HG03159 (cell line): ENCODE data around the gene PSME2.
"Not testable (repeated sequence)": the region's sequence is repeated elsewhere in the genome, so short reads cannot be mapped to it uniquely, and the experiment has no call there.

Experiments
- ATAC-seq: cut with Tn5 transposase; IDR thresholded peaks from one replicate; pipeline ENCODE4 v1.9.1; 2021; ENCODE audit warnings: mild to moderate bottlenecking, moderate library complexity; ENCODE audit not compliant: unreplicated experiment

PSME2 gene

DNA sequence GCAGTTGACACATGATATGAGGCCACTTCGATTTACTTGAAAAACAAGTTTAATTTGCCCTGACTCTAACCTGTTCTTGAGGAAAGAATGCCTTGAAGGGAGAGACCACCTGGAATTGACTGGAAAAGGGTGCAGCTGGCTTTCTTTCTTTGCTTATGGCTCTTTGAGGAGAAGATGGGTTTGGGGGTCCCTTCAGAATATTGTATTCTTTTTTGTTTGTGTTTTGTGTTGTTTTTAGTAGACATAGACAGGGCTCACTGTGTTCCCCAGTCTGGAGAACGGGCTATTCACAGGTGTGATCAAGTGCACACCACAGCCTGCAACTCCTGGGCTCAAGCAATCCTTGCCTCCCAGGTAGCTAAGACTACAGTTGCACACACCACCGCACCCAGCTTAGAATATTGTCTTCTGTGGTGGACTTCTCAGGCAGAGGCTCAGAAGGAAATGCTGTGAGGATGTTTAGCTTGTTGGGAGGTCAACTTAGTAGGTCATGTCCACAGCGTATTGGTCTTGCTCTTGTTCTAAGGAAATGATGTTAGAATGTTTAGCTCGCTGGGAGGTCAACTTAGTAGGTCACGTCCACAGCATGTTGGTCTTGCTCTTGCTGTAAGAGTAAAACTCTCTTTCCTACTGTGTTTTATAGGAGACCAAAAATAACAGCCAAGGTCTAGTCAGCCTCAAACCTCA is 30.1 kb downstream of the PSME2 start:
- ATAC-seq: no peak

DNA sequence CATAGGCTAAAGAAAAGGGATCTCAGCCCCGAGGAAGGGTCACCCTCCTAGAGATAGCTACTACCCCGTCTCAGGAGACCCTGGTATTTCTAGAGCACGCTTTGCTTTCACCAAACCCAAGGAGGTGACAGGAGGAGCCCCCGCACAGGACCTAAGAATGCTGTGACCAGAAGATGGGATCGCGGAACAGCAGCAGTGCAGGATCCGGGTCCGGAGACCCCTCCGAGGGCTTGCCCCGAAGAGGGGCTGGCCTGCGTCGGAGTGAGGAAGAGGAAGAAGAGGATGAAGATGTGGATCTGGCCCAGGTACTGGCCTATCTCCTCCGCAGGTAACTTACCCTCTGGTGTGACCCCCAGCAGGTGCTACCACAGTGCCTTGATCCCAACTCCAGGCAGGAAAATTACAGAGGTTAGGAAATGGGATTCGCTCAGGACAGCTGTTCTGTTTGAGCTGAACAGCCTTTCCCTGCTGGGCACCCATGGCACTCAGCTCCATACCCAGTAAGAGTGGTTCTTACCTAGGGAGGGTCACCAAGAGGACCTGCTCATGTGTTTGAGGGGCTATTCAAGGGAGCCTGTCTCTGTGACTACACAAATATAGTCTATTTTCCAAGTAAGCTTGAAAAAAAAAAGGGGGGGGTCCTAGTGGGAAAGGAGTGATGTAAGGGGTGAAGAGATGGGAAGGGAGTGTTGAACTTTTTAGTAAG is 30.8 kb downstream of the PSME2 start:
- no peak for ATAC-seq

DNA sequence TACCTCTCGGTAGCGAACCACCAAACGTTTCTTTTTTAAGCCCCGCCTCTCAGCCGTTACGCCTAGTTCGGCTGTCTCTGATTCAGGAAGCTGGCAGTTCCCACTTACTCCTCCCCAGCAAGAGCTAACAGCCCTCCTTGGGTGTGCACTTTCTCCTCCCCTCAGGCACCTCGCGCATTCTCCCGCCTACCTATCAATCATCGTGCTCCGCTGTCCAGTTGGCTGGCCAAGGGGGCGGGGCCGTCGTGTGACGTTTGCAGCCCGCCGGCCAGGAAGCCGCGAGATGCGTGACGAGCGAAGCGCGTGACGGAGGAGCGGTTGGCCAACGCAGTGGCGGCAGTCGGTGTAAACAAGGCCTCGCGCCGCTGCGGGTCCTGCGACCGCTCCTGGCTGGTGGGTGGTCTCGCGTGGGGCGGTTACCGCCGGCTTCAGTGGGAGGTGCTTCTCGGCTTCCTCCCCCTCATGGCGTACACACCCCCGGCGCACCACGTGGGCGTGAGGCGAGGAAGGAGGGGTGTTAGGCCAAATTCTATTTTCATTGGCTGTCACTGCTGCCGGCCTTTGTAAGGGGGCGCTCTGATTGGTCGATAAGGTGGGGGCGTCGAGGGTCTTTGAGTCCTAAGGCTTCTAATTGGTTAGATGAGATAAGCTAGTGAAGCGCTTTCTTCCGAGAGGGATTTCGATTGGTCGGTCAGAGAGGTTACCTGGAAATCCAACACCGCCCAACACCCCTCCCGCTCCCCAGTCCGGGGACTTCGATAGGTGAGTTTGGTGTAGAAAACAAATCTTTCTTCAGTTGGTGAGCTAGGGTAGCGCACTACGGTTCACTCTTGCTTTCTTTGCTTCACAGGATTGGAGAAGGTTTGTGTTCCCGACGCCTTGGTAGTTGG is 31.6 kb downstream of the PSME2 start, which contains the start of the genes DCAF11 and NRL:
TSS of gene DCAF11 (plus strand) at position 246 of the 890 bp plus-strand sequence. CDS start 818 bp downstream, outside the sequence.
TSS of gene NRL (minus strand) at position 418 of the 890 bp plus-strand sequence. CDS start 32,101 bp downstream, outside the sequence.
- ATAC-seq: peak; percentile 86

DNA sequence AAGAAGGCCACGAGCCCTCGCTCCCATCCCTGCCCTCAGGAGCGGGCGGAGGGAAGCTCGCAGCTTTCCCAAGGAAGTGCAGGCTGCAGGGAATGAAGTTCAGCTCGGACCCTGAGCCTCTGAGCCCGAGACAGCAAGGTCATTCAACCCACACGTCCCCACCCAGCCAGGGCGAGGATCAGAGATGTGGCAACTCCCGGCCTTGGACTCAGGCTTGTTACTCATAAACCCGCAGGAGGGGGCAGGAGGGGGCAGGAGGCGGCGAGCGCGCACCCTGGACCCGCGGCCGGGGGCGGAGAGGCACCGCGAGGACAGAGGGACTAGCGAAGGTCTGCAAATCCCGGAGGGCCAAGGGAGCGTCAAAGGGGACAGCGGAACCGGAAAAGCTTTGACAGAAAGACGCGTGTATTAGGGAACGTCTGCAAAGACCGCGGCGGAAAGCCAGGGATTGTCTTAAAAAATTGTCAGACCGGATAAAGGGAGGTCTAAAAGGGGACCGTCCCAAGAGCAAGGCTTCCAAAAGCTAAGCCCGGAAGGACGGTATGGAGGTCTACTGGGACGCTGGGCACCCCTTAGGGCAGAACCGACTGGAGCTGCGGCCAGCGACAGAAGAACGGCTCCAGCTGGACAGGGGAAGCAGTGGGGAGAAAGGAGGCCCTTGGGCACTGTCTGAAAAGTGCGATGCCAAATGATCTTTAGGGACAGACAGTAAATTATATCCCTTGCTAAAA is 32.4 kb downstream of the PSME2 start:
- peak; percentile 23 for ATAC-seq

DNA sequence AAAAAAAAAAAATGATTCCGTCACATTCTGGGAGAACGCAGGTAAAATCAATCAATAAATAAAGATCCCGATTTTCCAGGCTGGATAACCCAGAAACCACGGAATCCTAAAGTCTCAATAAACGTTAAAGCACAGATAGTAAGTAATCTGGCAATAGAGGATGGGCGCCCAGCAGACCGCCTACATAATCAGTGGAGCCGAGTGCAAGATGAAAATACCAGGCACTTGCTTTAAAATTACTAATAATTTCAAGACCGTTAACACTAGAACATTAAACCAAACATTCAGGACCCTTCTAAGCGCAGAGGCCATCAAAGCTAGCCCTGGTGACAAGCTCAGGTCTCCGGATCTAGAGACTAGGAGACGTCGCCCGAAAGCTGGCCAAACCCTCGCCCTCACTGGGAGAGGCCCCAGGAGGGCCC is 33.0 kb downstream of the PSME2 start:
- no peak for ATAC-seq

DNA sequence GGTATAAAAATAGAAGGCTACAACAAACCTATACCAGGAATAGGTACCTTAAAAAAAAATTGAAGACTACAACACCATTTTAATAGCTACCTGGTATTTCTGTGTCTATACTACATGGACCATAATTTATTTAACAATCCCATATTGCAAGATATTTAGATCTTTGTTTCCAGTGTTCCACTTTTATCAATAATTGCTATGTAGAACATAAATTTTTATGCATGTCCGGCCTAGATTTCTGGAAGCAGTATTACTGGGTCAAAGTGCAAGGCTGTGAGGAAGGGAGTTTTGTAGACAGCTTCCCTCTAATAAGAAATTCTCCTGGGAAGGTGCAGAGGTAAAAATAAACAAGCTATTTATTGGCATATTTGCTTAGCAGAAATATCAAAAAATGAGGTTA is 35.9 kb downstream of the PSME2 start:
- no peak for ATAC-seq

DNA sequence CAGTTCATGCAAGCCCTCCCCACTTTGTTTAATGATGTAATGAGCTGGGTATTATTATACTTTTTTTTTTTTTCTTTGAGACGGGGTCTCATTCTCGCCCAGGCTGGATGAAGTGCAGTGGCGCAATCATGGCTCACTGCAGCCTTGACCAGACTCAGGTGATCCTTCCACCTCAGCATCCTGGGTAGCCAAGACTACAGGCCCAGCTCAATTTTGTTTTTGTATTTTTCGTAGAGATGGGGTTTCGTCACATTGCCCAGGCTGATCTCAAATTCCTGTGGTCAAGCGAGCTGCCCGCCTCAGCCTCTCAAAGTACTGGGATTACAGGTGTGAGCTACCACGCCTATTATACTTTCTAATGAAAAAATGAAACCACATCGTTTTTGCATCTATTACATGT is 36.4 kb downstream of the PSME2 start:
- no peak for ATAC-seq

DNA sequence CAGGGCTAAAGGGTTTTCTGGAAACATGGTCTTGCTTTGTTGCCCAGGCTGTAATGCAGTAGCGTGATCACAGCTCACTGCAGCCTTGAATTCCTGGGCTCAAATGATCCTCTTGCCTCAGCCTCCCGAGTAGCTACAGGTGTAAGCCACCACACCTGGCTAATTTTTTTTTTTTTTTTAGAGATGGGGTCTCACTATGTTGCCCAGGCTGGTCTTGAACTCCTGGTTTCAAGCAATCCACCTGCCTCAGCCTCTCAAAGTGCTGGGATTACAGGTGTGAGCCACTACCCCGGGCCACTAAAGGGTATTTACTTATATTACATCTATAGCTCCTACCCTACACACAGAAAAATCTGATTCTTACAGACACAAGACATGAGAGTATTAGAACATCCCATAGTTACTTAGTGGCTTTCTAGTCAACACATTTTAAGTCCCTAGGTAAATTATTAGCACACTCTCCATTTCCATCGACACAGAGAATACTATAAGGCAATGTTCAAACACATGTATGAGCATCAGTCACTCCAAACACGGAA is 38.0 kb downstream of the PSME2 start:
- ATAC-seq: peak; percentile 19

DNA sequence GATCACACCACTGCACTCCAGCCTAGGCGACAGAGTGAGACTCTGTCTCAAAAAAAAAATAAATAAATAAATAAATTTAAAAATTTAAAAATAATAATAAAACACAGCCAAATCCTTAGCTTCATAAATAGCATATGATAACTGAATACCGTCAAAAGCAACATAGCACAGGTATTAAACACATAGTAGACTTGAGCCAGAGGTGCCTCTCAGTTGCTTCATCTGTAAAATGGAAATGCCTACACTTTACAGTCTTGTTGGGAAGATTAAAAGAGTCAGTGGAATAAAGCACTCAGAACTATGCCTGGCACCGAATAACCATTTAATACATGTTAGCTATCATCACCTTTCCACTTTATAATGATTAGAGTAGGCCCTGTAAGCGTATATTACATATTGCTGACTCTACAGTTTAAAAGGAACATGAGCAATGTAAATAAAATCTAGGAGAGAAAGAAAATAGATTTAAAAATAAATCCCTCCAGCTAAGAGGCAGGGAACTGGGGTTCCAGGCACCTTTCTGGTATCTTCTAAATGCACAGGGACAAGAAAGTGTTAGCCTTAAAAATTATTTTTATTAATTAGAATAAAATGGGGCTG is 39.6 kb downstream of the PSME2 start:
- no peak for ATAC-seq

DNA sequence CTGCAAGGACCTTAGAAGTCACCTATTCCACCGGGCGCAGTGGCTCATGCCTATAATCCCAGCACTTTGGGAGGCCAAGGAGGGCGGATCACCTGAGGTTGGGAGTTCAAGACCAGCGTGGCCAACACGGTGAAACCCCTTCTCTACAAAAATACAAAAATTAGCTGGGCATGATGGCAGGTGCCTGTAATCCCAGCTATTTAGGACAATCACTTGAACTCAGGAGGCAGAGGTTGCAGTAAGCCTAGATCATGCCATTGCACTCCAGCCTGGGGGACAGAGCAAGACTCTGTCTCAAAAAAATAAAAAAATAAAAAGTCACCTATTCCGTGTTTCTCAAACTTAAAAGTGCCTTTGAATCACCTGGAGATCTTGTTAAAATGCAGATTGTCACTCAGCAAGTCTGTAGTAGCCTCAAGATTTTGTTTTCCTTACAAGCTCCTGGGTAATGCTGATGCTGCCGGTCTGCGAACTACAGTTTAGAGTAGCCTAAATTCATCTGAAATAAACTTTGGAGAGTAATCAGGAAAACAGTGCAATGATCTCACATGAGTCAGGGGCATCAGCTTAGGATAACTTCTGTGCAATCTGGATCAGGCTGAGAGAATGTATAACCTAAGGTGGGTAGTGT is 40.7 kb downstream of the PSME2 start:
- not testable (repeated sequence) for ATAC-seq

DNA sequence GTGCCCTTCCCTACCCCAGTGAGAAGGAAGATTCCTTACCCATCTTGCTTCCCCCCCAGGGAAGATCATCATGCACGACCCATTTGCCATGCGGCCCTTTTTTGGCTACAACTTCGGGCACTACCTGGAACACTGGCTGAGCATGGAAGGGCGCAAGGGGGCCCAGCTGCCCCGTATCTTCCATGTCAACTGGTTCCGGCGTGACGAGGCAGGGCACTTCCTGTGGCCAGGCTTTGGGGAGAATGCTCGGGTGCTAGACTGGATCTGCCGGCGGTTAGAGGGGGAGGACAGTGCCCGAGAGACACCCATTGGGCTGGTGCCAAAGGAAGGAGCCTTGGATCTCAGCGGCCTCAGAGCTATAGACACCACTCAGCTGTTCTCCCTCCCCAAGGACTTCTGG is 43.0 kb downstream of the PSME2 start:
- ATAC-seq: no peak

DNA sequence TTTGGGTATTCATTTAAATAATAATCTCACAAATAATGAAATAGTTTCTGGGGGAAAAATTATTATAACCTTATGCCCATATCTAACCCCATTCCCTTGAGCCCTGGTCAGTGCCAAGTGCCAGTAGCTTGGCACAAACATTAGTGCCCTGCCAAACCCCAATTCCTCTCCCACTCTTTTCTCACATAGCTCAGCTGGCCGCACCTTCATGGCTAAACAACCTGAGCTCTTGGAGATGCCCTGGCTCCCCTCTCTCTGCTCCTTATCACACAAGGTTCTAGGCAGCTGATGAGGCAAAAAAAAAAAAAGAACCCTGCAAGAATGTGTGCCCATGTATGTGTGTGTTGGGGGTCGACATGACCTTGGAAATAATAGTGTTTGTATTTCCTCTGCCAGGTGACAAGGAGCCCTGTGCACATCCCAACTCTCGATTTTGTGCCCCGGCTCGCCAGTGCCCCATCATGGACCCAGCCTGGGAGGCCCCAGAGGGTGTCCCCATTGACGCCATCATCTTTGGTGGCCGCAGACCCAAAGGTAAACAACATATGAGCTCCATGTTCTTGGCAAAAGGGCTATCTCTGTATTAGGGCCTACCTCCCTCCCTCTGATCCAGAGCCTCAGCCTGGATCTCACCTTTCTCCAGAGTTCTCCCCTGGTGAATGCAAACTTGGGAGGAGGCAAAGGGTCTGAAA is 43.9 kb downstream of the PSME2 start:
- no peak for ATAC-seq

DNA sequence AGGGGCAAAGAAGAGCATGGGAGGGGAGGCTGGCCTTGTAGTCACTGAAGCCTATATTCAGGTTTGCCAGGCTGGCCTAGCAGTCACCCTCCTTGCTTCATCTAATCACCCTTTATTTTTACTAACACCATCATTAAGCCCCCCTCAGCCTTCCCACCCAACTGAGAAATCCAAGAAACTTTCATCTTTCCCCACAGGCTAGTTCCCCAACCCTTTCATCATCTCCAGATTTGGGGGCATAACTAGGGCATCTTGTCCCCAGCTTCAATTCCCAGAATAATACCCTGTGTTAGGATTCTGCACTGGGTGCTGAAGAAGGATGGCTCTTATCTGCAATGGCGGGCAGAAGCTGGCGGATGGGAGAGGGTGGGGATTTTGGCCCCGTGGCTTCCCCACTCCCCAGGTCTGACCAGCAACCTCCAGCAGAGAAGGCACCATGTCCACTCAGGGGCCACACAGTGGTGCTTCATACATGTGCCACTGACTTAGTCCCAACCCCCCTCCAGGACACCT is 45.4 kb downstream of the PSME2 start:
- ATAC-seq: no peak

DNA sequence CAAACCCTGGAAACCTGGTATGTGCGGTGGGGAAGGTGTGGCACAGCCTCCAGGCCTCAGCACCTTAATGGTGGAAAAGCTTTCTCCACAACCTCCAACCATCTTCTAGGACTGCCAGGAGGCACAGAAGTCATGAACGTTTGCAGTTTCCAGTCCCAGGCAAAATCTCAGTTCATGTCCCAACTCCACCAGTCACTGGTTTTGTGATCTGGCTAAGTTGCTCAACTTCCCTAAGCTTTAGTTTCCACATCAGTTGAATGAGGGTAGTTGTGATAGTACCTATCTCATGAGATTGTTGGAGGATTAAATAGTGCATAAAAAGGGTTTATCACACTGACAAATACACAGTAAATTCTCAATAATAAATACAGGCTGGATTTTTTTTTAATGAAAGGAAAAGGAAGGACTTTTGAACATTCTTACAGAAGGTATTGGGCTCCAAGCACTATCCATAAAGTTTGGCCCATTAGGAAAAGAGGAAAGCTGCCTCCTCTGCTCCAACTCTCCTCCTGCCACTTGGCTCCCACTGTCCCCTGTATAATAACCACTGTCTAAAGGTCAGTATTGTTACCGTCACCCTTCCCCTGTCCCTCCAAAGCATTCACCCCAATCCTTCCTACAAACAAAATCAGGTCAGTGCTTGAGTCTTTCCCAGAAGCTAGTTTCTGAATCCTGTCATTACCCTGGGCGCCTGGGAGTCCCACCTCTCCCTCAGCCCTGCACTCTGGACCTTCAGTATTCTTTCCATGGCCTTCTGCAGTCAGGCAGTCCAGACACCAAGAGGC is 46.0 kb downstream of the PSME2 start:
- ATAC-seq: no peak

DNA sequence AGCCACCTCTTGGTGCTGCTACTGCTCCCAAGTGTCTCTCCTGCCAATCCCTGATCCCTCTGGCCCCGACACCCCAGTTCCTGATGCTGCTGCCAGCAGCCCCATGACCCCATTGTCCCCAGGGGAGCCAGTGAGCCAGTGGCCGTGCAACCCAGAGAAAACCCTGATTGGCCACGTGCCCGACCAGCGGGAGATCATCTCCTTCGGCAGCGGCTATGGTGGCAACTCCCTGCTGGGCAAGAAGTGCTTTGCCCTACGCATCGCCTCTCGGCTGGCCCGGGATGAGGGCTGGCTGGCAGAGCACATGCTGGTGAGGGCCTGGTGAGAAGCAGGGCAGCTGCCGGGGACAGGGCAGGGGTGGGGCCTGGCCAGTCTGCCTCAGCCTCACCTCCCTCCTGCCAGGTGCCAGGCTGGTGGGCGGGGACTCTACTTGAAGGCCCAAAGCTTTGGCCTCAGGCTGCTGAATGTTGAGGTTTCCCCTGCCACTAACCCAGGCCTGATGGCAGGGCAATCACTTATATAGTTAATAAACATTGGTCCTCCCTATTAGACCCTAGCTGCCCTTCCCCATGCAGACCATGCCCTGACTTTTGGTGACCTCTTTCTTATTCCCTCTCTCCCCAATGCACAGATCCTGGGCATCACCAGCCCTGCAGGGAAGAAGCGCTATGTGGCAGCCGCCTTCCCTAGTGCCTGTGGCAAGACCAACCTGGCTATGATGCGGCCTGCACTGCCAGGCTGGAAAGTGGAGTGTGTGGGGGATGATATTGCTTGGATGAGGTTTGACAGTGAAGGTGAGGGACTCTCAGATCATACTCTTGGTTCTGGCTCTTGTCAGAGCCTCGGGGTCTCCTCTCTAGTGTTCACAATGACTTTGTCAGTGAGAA is 47.2 kb downstream of the PSME2 start:
- no peak for ATAC-seq

DNA sequence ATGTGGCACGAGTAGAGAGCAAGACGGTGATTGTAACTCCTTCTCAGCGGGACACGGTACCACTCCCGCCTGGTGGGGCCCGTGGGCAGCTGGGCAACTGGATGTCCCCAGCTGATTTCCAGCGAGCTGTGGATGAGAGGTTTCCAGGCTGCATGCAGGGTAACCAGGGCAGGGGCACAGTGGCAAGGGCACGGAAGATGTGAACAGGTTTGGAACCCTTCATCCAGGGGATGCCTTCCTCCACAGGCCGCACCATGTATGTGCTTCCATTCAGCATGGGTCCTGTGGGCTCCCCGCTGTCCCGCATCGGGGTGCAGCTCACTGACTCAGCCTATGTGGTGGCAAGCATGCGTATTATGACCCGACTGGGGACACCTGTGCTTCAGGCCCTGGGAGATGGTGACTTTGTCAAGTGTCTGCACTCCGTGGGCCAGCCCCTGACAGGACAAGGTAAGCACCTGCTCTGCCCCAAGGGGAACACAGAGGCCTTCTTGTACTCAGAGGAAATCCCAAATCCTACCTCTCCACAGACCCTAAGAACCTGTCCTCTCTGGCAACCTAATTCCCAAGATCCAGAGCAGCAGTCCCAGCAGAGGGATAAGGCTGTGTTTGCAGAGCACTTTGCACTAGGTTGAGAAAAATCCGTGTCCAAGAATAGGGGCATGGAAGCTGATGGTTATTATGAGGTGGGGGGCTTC is 48.0 kb downstream of the PSME2 start:
- ATAC-seq: no peak
